ENCODE data around the gene CD82.

Gene CD82

GRCh38 chr11:44602891-44603310 is 37.4 kb downstream of the CD82 start:
- no peak for DNase-seq (ENCODE audit: low read depth)

- DNase-seq (ENCODE audit: low read depth): no peak
These were observed 38.7 kb downstream of the CD82 start for GRCh38 chr11:44604171-44604581.

- no peak for DNase-seq (ENCODE audit: low read depth)
These were observed 39.7 kb downstream of the CD82 start for GRCh38 chr11:44605068-44605708.

- no peak for DNase-seq (ENCODE audit: low read depth)
These were observed 40.5 kb downstream of the CD82 start for GRCh38 chr11:44605965-44606364.

GRCh38 chr11:44606472-44606871 is 41.0 kb downstream of the CD82 start:
- no peak for DNase-seq (ENCODE audit: low read depth)

- no peak for DNase-seq (ENCODE audit: low read depth)
These were observed 42.0 kb downstream of the CD82 start for GRCh38 chr11:44607319-44607962.

- no peak for DNase-seq (ENCODE audit: low read depth)
These were observed 42.5 kb downstream of the CD82 start for GRCh38 chr11:44607987-44608386.

- DNase-seq (ENCODE audit: low read depth): no peak
These were observed 43.2 kb downstream of the CD82 start for GRCh38 chr11:44608651-44608990.

GRCh38 chr11:44608991-44609782 is 43.7 kb downstream of the CD82 start:
- no peak for DNase-seq (ENCODE audit: low read depth)

GRCh38 chr11:44609783-44610155 is 44.3 kb downstream of the CD82 start:
- DNase-seq (ENCODE audit: low read depth): no peak

- DNase-seq (ENCODE audit: low read depth): no peak
These were observed 44.9 kb downstream of the CD82 start for GRCh38 chr11:44610186-44610955.

- no peak for DNase-seq (ENCODE audit: low read depth)
These were observed 45.6 kb downstream of the CD82 start for GRCh38 chr11:44611088-44611487.

GRCh38 chr11:44611687-44612434 is 46.4 kb downstream of the CD82 start:
- peak; percentile 37 for DNase-seq (ENCODE audit: low read depth)

GRCh38 chr11:44613153-44613552 is 47.7 kb downstream of the CD82 start:
- DNase-seq (ENCODE audit: low read depth): no peak

GRCh38 chr11:44614281-44614775 is 48.9 kb downstream of the CD82 start:
- no peak for DNase-seq (ENCODE audit: low read depth)

GRCh38 chr11:44615041-44615755 is 49.7 kb downstream of the CD82 start:
- DNase-seq (ENCODE audit: low read depth): no peak

GRCh38 chr11:44615913-44616791 is 50.7 kb downstream of the CD82 start:
- no peak for DNase-seq (ENCODE audit: low read depth)

GRCh38 chr11:44617671-44618461 is 52.4 kb downstream of the CD82 start:
- DNase-seq (ENCODE audit: low read depth): no peak
